ENCODE data around the gene MEN1.

Gene MEN1

DNA sequence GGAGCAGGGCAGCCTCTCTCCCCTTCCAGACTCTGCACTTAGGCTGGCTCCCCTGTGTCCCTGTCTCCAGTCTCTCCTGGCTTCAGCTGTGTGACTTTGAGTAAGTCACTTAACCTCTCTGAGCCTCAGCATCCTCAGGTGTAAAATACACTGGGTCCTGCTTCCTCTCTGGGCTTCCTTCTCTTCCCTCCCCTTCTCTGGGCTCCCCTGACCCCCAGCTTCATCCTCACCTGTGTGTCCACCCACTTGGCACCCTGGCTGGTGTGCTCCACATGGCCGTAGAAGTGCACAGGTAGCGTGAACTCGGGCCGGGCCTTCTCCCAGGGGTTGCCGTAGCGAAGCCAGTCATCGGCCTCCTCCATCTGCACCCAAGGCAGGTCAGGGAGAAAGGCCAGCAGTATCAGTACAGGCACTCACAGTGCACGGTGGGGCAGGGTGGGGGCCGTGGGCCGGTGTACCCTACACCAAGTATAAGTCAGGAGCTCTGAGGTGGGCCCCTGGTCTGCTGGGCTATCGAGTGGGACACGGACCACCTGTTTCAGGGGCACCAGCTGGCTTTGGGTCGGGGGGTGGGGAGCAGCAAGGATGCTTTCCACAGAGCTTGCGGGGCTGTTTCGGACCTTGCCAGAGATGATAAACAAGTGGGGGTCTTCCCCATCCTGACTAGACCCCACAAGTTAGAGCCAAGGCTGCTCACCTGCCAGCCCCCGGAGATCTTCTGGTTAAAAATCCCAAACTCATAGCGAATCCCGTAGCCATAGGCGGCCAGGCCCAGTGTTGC lies 52.6 kb downstream of the MEN1 start:
- no peak for DNase-seq (ENCODE audit: low read depth, low spot score)
- TF ChIP-seq, protein P1, sequence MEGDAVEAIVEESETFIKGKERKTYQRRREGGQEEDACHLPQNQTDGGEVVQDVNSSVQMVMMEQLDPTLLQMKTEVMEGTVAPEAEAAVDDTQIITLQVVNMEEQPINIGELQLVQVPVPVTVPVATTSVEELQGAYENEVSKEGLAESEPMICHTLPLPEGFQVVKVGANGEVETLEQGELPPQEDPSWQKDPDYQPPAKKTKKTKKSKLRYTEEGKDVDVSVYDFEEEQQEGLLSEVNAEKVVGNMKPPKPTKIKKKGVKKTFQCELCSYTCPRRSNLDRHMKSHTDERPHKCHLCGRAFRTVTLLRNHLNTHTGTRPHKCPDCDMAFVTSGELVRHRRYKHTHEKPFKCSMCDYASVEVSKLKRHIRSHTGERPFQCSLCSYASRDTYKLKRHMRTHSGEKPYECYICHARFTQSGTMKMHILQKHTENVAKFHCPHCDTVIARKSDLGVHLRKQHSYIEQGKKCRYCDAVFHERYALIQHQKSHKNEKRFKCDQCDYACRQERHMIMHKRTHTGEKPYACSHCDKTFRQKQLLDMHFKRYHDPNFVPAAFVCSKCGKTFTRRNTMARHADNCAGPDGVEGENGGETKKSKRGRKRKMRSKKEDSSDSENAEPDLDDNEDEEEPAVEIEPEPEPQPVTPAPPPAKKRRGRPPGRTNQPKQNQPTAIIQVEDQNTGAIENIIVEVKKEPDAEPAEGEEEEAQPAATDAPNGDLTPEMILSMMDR (IDR thresholded peaks at IDR 0.05; ENCODE audit: low read depth, low read length), result no peak
- H3K4me3 ChIP-seq (ENCODE audit: low read depth, low read length), result no peak overlapping the region
- in situ Hi-C loops (cut with HindIII; ENCODE audit: low sequenced_read_pairs), result no loop called here

DNA sequence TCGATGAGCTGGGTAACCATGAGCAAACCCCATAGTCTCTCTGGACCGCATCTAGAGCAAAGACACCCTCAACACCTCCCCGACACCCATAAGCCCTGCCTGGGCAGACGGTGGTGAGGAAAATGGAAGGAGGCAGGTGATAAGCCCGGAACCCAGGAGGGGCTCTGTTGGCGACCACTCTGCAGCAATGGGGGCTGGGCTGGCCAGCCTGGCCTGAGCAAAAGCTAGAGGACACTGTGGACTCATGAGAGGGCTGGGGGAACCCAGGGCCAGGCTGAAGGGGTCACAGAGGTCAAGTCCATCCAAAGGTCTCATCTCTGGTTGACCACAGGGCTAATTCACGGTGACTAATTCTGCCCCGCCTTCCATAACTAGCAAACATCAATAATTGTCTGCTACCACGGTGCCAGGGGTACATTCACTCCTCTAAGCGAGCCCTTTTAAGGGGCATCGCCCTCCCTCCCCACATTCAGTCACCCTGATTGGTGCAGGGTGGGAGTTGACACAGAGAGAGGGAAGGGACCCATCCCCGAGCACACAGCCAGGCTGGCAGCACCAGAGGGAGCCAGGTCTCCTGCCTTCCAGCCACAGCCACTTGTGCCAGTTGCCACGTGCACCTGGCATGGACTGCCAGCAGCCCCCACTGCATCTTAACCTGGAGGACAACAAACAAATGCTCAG lies 54.5 kb downstream of the MEN1 start:
- no peak for DNase-seq (ENCODE audit: low read depth, low spot score)
- in situ Hi-C loops (cut with HindIII; ENCODE audit: low sequenced_read_pairs), result no loop called here
- H3K4me3 ChIP-seq (ENCODE audit: low read depth, low read length), result no peak overlapping the region
- TF ChIP-seq, protein P1 (IDR thresholded peaks at IDR 0.05; ENCODE audit: low read depth, low read length), result no peak

DNA sequence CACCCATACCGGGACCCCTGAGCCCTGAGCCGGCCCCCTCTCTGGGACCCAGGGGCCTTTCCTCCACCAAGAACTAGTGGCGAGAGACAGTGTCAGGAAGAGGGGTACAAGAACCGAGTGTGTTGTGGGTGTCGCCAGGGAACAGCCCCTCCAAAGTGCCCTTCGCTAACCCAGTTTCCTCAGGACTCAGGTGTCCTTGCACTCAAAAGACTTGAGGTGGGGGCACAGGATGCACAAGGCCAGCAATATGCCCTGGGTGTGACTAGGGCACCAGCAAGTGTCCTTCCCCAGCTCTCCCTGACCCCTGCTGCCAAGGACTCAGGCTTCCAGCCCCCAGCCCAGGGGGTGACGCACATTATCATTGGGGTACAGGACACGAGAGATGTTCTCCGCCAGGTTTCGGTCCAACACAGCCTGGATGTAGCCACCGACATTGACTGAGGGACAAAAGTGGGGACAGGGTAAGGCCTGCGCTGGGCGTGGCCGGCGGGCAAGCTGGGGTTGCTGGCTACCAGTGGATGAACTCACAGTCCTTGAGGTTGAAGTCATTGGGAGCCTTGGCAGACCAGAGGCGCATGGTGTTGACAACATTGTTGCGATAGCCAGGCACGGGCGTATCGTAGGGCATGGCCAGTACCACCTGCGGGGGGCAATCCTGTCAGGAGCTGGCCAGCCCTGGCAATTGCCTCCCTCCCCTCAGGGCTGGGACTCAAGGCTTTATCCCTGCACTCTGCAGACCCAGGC lies 55.3 kb downstream of the MEN1 start:
- TF ChIP-seq, protein P1 (IDR thresholded peaks at IDR 0.05; ENCODE audit: low read depth, low read length), result no peak
- in situ Hi-C loops (cut with HindIII; ENCODE audit: low sequenced_read_pairs), result no loop called here
- DNase-seq (ENCODE audit: low read depth, low spot score), result no peak
- H3K4me3 ChIP-seq (ENCODE audit: low read depth, low read length), result no peak overlapping the region

DNA sequence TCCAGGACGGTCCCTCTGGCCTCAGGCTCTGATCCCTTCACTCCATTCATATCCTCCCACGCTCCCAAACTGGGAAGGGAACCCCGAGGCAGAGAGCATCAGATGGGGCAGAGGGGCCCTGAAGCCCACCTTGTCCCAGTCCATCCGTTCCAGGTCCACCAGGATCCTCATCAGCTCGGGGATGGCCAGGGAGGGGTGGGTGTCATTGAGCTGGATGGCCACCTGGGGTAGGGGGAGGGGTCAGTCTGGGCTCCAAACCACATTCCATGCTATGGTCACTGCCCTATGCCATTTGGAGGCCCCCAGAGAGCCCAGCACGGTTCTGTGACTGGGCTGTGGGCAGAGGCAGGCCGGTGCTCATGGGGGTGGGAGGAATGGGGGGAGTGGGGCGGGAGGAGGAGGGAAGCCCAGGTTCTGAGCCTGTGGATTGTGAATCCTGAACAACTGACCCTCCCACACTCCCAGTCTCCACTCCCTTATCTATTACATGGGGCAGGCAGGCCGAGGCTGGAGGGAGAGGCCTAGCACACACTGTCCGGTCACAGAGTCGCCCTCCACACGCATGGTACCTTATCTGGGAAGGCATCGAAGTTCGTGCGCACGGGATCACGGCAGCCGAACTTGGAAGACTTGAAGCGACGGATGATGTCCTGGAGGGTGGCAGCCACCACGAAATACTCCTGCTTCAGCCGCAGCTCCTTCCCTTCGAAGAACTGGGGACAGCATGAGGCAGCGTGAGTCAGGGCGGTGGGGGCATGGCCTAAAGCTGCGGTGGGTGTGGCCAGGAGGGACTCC lies 56.0 kb downstream of the MEN1 start:
- no peak for DNase-seq (ENCODE audit: low read depth, low spot score)
- TF ChIP-seq, protein P1 (IDR thresholded peaks at IDR 0.05; ENCODE audit: low read depth, low read length), result no peak
- in situ Hi-C loops (cut with HindIII; ENCODE audit: low sequenced_read_pairs), result no loop called here
- no peak overlapping the region for H3K4me3 ChIP-seq (ENCODE audit: low read depth, low read length)

All from astrocyte of the spinal cord (primary cell).